Upper lobe of left lung (tissue), 6 donors: ENCODE measurements around the gene TCF12. TPM values are rescaled to one million over a fixed set of nuclear protein-coding genes. Genes with fewer than 3 reads are reported as not detected.

Experiments
- ATAC-seq, 2 donors: fragments of 200-7000 bp; cut with Tn5 transposase; one replicate each; pipeline ENCODE4 v1.9.1; 2022; ENCODE audit warnings: mild to moderate bottlenecking in 2 of 2, moderate library complexity in 2 of 2; ENCODE audit not compliant: low FRiP score in 2 of 2
- DNase-seq, 2 donors: peaks; one replicate each; pipeline ENCODE4 v3.0.0-alpha.2; 2019 to 2020
- H3K27ac ChIP-seq, 4 donors: fragments of 200-600 bp; sonication (generic); one replicate each; pipeline ENCODE4 v1.5.1; 2016 to 2019
- H3K27me3 ChIP-seq, 4 donors: fragments of 200-600 bp; sonication (generic); one replicate each; pipeline ENCODE4 v1.5.1; 2017 to 2019
- H3K36me3 ChIP-seq, 4 donors: fragments of 200-600 bp; sonication (generic); one replicate each; pipeline ENCODE4 v1.5.1; 2016 to 2019
- H3K4me1 ChIP-seq, 4 donors: fragments of 200-600 bp; sonication (generic); one replicate each; pipeline ENCODE4 v1.5.1; 2018 to 2019
- H3K4me3 ChIP-seq, 4 donors: fragments of 200-600 bp; sonication (generic); one replicate each; pipeline ENCODE4 v1.5.1; 2017 to 2019; ENCODE audit warnings: mild to moderate bottlenecking in 2 of 4, moderate library complexity in 1 of 4
- H3K9me3 ChIP-seq, 4 donors: fragments of 200-600 bp; sonication (generic); one replicate each; pipeline ENCODE4 v1.5.1; 2018 to 2019
- EP300 ChIP-seq, 4 donors: sonication (generic); formaldehyde crosslinking; IDR thresholded peaks; one replicate each; pipeline ENCODE4 v1.5.1; 2017; ENCODE audit warnings: antibody characterized with exemption in 4 of 4, control low read depth in 2 of 4
- POLR2A ChIP-seq, 4 donors: fragments of 450-650 bp; IDR thresholded peaks; one replicate each; pipeline ENCODE4 v1.5.1; 2016 to 2017; ENCODE audit warnings: antibody characterized with exemption in 4 of 4, mild to moderate bottlenecking in 2 of 4
- POLR2AphosphoS5 ChIP-seq, 2 donors: sonication (generic); formaldehyde crosslinking; IDR thresholded peaks; one replicate each; pipeline ENCODE4 v1.5.1; 2017; ENCODE audit warnings: antibody characterized with exemption in 2 of 2
- WGBS, 2 donors: methylation state at CpG; one replicate each; pipeline ENCODE4 v1.1.5; 2017 to 2018; 5-methylcytosine and 5-hydroxymethylcytosine counted together
- total RNA-seq, 6 donors: library from RNA; depleted of rRNA in 4 of 6; stranded (reverse); fragments of >200 nt in 4 of 6; gene quantifications; one replicate each; pipeline versions ENCODE4 v1.1.0 to v1.2.1, GENCODE V29; 2016 to 2021
- TF ChIP-seq, protein P1 (sequence below), 6 experiments: fragments of 450-650 bp in 4 of 6; fragments of 200-600 bp in 2 of 6; sonication (generic) in 2 of 6; IDR thresholded peaks; one replicate each; pipeline ENCODE4 v1.5.1; 2016 to 2019; ENCODE audit warnings: antibody characterized with exemption in 6 of 6
- donor health status: DM: no; HTN: no; CAD: no; lungs with moderate emphysema.
- donor health status: DM: no; HTN: yes; CAD: no; lungs with severe emphysema.

Gene TCF12
- total RNA-seq, 6 donors from 2014 or later = 74.5 to 257 (median 103) TPM

DNA sequence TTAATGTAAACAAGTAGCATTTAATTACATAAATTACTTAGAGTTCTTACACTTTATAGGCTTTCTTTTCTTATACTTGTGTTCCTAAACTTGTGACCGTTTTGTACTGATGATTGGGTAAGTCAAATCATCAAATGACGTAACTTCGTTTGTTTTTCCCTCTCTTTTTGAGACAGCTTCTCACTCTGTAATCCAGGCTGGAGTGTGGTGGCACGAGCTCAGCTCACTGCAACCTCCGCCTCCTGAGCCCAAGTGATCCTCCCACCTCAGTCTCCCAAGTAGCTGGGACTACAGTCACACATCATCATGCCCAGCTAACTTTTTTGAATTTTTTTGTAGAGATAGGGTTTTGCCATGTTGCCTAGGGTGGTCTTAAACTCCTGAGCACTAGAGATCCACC, 226.0 kb downstream of the TCF12 start:
- Histone ChIP-seq H3K9me3 (no peaks in the 10 kb centered on the region), H3K4me1 (peaks cover 16 to 27% (median 24%) of the 10 kb centered on the region in 4 donors), H3K4me3 (no peak overlapping the region), H3K36me3 (no peaks in the 10 kb centered on the region), H3K27ac (no peak overlapping the region), H3K27me3 (no peaks in the 10 kb centered on the region)
- ATAC-seq (no peak), DNase-seq (no peak)
- TF ChIP-seq POLR2AphosphoS5 (IDR thresholded peaks at IDR 0.05) (no peak), EP300 (IDR thresholded peaks at IDR 0.05) (no peak), POLR2A (IDR thresholded peaks at IDR 0.05) (no peak)
- TF ChIP-seq, protein P1, sequence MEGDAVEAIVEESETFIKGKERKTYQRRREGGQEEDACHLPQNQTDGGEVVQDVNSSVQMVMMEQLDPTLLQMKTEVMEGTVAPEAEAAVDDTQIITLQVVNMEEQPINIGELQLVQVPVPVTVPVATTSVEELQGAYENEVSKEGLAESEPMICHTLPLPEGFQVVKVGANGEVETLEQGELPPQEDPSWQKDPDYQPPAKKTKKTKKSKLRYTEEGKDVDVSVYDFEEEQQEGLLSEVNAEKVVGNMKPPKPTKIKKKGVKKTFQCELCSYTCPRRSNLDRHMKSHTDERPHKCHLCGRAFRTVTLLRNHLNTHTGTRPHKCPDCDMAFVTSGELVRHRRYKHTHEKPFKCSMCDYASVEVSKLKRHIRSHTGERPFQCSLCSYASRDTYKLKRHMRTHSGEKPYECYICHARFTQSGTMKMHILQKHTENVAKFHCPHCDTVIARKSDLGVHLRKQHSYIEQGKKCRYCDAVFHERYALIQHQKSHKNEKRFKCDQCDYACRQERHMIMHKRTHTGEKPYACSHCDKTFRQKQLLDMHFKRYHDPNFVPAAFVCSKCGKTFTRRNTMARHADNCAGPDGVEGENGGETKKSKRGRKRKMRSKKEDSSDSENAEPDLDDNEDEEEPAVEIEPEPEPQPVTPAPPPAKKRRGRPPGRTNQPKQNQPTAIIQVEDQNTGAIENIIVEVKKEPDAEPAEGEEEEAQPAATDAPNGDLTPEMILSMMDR (IDR thresholded peaks at IDR 0.05) = no peak
- WGBS, 2 donors = 57 to 72% methylated on average over 5 of the region's 5 CpGs

DNA sequence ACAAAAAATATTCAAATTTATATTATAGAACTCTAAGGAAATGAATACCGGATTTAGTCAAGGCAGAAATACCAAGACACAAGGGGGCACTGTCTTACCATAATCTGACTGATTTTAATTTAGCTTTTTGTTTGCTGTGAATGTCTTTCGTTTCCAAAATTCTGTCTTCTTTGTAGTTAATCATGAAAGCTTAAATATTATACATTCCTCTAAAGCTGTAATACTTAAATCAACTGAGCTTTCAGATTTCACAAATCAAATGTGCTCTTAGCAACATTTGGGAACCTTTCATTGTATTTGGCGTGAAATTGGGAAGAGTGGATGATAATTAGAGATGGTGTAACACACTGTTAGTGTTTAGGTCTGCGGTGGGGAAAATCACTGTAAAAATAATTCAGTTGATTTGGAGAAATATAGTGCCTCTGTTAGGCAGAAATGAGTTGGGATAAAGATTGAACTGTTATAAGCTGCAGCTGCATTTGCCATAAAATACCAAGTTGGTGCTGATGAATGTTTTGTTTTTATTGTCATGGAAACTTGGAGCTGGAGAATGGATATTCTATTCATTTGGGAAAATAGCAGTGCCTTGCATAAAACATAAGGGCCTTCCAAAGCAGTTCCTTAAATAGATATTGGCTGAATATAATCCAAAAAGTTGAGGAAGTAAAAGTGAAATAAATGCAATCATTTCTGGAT, 228.2 kb downstream of the TCF12 start:
- Histone ChIP-seq H3K9me3 (no peaks in the 10 kb centered on the region), H3K36me3 (no peaks in the 10 kb centered on the region), H3K4me1 (peaks cover 22 to 35% (median 31%) of the 10 kb centered on the region in 4 donors), H3K27ac (peak overlapping the region in 1 of 4 donors; percentile 34), H3K4me3 (no peak overlapping the region), H3K27me3 (no peaks in the 10 kb centered on the region)
- DNase-seq (no peak), ATAC-seq (peak in 1 of 2 donors; percentile 80)
- 27% methylated on average over 4 of the region's 4 CpGs for WGBS, 2 donors
- TF ChIP-seq POLR2A (IDR thresholded peaks at IDR 0.05) (no peak), EP300 (IDR thresholded peaks at IDR 0.05) (no peak), POLR2AphosphoS5 (IDR thresholded peaks at IDR 0.05) (no peak)
- TF ChIP-seq, protein P1 (IDR thresholded peaks at IDR 0.05) = peak in 5 of 6 experiments; percentile 44 to 75 (median 64)

DNA sequence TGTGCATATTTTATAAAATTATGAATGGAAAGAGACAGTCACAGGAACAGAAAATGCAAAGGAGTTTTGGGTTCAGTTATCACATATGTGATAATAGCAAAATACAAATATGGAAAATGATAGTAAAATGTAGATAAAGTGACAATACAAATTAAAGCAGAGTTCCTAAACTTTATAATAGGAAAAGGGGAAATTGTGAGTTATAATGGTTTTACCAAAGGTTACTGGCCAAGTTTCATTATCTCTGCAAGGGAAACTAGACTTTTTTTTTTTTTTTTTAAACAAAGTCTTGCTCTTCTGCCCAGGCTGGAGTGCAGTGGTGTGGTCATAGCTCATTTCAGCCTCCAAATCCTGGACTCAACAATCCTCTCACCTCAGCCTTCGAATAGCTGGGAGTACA, 229.2 kb downstream of the TCF12 start:
- no peak for ATAC-seq
- no peak for DNase-seq
- 88 to 100% methylated on average over 1 of the region's 1 CpG for WGBS, 2 donors
- no peak overlapping the region for H3K27ac ChIP-seq
- H3K4me1 ChIP-seq = peaks cover 24 to 36% (median 32%) of the 10 kb centered on the region in 4 donors
- H3K27me3 ChIP-seq = no peaks in the 10 kb centered on the region
- peaks cover 0 to 3% (median 0%) of the 10 kb centered on the region in 4 donors for H3K9me3 ChIP-seq
- H3K4me3 ChIP-seq = no peak overlapping the region
- no peaks in the 10 kb centered on the region for H3K36me3 ChIP-seq
- TF ChIP-seq, protein P1 (IDR thresholded peaks at IDR 0.05) = no peak
- no peak for TF ChIP-seq POLR2AphosphoS5 (IDR thresholded peaks at IDR 0.05)

DNA sequence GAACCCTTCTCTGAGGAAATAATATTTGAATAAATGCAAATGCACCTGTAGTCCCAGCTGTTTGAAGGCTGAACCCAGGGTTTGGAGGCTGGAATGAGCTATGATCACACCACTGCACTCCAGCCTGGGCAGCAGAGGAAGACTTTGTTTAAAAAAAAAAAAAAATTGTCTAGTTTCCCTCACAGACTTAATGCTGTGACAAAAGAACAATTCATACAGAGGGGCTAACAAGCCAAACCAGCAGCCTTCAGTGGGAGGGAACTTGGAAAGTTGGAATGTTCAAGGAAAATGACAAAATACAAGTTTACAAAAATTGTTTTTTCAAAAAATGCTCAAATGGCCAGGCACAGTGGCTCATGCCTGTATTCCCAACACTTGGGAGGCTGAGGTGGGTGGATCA, 229.8 kb downstream of the TCF12 start:
- TF ChIP-seq POLR2AphosphoS5 (IDR thresholded peaks at IDR 0.05) (no peak), EP300 (IDR thresholded peaks at IDR 0.05) (no peak), POLR2A (IDR thresholded peaks at IDR 0.05) (no peak)
- TF ChIP-seq, protein P1 (IDR thresholded peaks at IDR 0.05) = no peak
- H3K27ac ChIP-seq = no peak overlapping the region

DNA sequence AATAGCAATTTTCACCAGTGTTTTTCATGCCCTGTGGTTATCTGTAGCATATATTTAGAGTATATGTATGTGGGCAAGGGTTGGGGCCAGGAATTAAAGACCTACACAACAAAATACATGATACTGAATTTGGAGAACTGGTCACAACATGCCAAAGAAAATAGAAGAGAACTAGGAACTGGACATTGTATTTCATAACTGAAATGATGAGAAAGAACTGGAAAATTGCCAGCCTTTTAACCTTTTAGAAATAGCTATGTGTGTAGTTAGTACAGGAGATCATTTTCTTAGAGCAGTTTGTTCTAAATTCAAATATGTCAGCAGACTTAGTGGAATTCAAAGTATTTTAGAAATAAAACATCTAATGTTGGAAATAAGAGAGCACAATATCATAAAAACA, 230.8 kb downstream of the TCF12 start:
- H3K9me3 ChIP-seq = peaks cover 0 to 3% (median 0%) of the 10 kb centered on the region in 4 donors
- no peak for TF ChIP-seq EP300 (IDR thresholded peaks at IDR 0.05)
- TF ChIP-seq POLR2AphosphoS5 (IDR thresholded peaks at IDR 0.05) = no peak
- no peak for TF ChIP-seq POLR2A (IDR thresholded peaks at IDR 0.05)
- TF ChIP-seq, protein P1 (IDR thresholded peaks at IDR 0.05) = no peak
- no peak for ATAC-seq
- no peak for DNase-seq
- H3K36me3 ChIP-seq = no peaks in the 10 kb centered on the region
- no peaks in the 10 kb centered on the region for H3K27me3 ChIP-seq
- peaks cover 28 to 48% (median 37%) of the 10 kb centered on the region in 4 donors for H3K4me1 ChIP-seq
- H3K27ac ChIP-seq = no peak overlapping the region
- no peak overlapping the region for H3K4me3 ChIP-seq

More for the DNA sequence above, 229.8 kb downstream of the TCF12 start:
- Histone ChIP-seq H3K36me3 (no peaks in the 10 kb centered on the region), H3K4me1 (peaks cover 28 to 42% (median 37%) of the 10 kb centered on the region in 4 donors), H3K4me3 (no peak overlapping the region), H3K9me3 (peaks cover 0 to 3% (median 0%) of the 10 kb centered on the region in 4 donors), H3K27me3 (no peaks in the 10 kb centered on the region)
- DNase-seq (no peak), ATAC-seq (no peak)
